Activated T-cell treated with anti-CD3 and anti-CD28 coated beads, Interleukin-2, amount 50 U/mL, for 4 hours (primary cell): Measurements from ENCODE around the gene CTBP1. TPM values are rescaled to one million over a fixed set of nuclear protein-coding genes. Genes with fewer than 3 reads are reported as not detected.
"Not testable (repeated sequence)": the region's sequence is repeated elsewhere in the genome, so short reads cannot be mapped to it uniquely, and the experiment has no call there.

Source experiments
- ATAC-seq, 2 donors: fragments of 200-7000 bp; cut with Tn5 transposase; one replicate each; pipeline ENCODE4 v1.10.0; 2021
- DNase-seq: peaks from one replicate; pipeline ENCODE4 v3.0.0-alpha.2; 2020
- H3K27me3 Mint-ChIP-seq: one replicate; pipeline ENCODE4 v1.8.0; 2021; ENCODE audit warnings: low read depth, mixed read lengths
- H3K36me3 Mint-ChIP-seq: one replicate; pipeline ENCODE4 v1.8.0; 2022; ENCODE audit warnings: mixed read lengths; ENCODE audit not compliant: insufficient read depth
- H3K4me1 Mint-ChIP-seq: one replicate; pipeline ENCODE4 v1.8.0; 2021; ENCODE audit warnings: low read depth, mixed read lengths
- H3K4me3 Mint-ChIP-seq: one replicate; pipeline ENCODE4 v1.8.0; 2021; ENCODE audit warnings: mild to moderate bottlenecking, moderate library complexity, mixed read lengths
- H3K9me3 Mint-ChIP-seq: one replicate; pipeline ENCODE4 v1.8.0; 2021; ENCODE audit warnings: mixed read lengths
- total RNA-seq, 3 donors: library from RNA; stranded (reverse); gene quantifications; one replicate each; pipeline ENCODE4 v1.2.1, GENCODE V29; 2021

Gene CTBP1
- total RNA-seq, 3 donors from 2014 or later = 166 to 186 (median 177) TPM

- peaks cover 47% of the 10 kb centered on the region for H3K4me1 Mint-ChIP-seq
- peaks cover 5% of the 10 kb centered on the region for H3K36me3 Mint-ChIP-seq
- no peak for ATAC-seq
- H3K4me3 Mint-ChIP-seq = no peak overlapping the region
- DNase-seq = no peak
- no peaks in the 10 kb centered on the region for H3K27me3 Mint-ChIP-seq
- no peaks in the 10 kb centered on the region for H3K9me3 Mint-ChIP-seq
These were observed 7.4 kb downstream of the CTBP1 start for GRCh38 chr4:1241466-1241935.

GRCh38 chr4:1240721-1241465 lies 8.0 kb downstream of the CTBP1 start:
- no peak for DNase-seq
- no peak for ATAC-seq
- no peak overlapping the region for H3K4me3 Mint-ChIP-seq

GRCh38 chr4:1239950-1240307 lies 9.0 kb downstream of the CTBP1 start:
- Mint-ChIP-seq H3K4me3 (no peak overlapping the region), H3K9me3 (no peaks in the 10 kb centered on the region), H3K36me3 (peaks cover 12% of the 10 kb centered on the region), H3K27me3 (no peaks in the 10 kb centered on the region), H3K4me1 (peaks cover 33% of the 10 kb centered on the region)
- no peak for ATAC-seq
- DNase-seq = no peak

More at GRCh38 chr4:1240721-1241465, 8.0 kb downstream of the CTBP1 start:
- Mint-ChIP-seq H3K27me3 (no peaks in the 10 kb centered on the region), H3K36me3 (peaks cover 5% of the 10 kb centered on the region), H3K9me3 (no peaks in the 10 kb centered on the region), H3K4me1 (peaks cover 41% of the 10 kb centered on the region)

GRCh38 chr4:1239141-1239949 lies 9.6 kb downstream of the CTBP1 start:
- Mint-ChIP-seq H3K9me3 (no peaks in the 10 kb centered on the region), H3K27me3 (no peaks in the 10 kb centered on the region), H3K4me3 (no peak overlapping the region), H3K4me1 (peaks cover 27% of the 10 kb centered on the region), H3K36me3 (peaks cover 15% of the 10 kb centered on the region)
- peak; percentile 3 for DNase-seq
- ATAC-seq = no peak

GRCh38 chr4:1238676-1239000 lies 10.3 kb downstream of the CTBP1 start:
- Mint-ChIP-seq H3K36me3 (peaks cover 19% of the 10 kb centered on the region), H3K4me1 (peaks cover 20% of the 10 kb centered on the region), H3K9me3 (no peaks in the 10 kb centered on the region), H3K4me3 (no peak overlapping the region), H3K27me3 (no peaks in the 10 kb centered on the region)
- no peak for ATAC-seq
- no peak for DNase-seq

- peaks cover 17% of the 10 kb centered on the region for H3K4me1 Mint-ChIP-seq
- ATAC-seq = no peak
- no peaks in the 10 kb centered on the region for H3K9me3 Mint-ChIP-seq
- peaks cover 19% of the 10 kb centered on the region for H3K36me3 Mint-ChIP-seq
- DNase-seq = no peak
- H3K27me3 Mint-ChIP-seq = no peaks in the 10 kb centered on the region
- H3K4me3 Mint-ChIP-seq = no peak overlapping the region
These were observed 10.8 kb downstream of the CTBP1 start for GRCh38 chr4:1237981-1238675.

- peaks cover 23% of the 10 kb centered on the region for H3K36me3 Mint-ChIP-seq
- H3K27me3 Mint-ChIP-seq, DNase-seq, H3K9me3 Mint-ChIP-seq, ATAC-seq, H3K4me1 Mint-ChIP-seq, H3K4me3 Mint-ChIP-seq: not testable (repeated sequence)
These were observed 11.7 kb downstream of the CTBP1 start for GRCh38 chr4:1237261-1237660.

GRCh38 chr4:1236836-1237235 lies 12.1 kb downstream of the CTBP1 start:
- not testable (repeated sequence) for ATAC-seq, H3K27me3 Mint-ChIP-seq, H3K9me3 Mint-ChIP-seq, H3K4me1 Mint-ChIP-seq, DNase-seq, H3K4me3 Mint-ChIP-seq
- peaks cover 24% of the 10 kb centered on the region for H3K36me3 Mint-ChIP-seq

GRCh38 chr4:1236103-1236641 lies 12.8 kb downstream of the CTBP1 start:
- H3K9me3 Mint-ChIP-seq = no peaks in the 10 kb centered on the region
- H3K27me3 Mint-ChIP-seq = no peaks in the 10 kb centered on the region

GRCh38 chr4:1235381-1236102 lies 13.4 kb downstream of the CTBP1 start:
- DNase-seq (no peak), ATAC-seq (no peak)
- Mint-ChIP-seq H3K4me1 (peaks cover 3% of the 10 kb centered on the region), H3K27me3 (no peaks in the 10 kb centered on the region), H3K9me3 (no peaks in the 10 kb centered on the region), H3K4me3 (no peak overlapping the region), H3K36me3 (peaks cover 27% of the 10 kb centered on the region)

More at GRCh38 chr4:1236103-1236641, 12.8 kb downstream of the CTBP1 start:
- ATAC-seq (no peak), DNase-seq (no peak)
- Mint-ChIP-seq H3K4me1 (peaks cover 3% of the 10 kb centered on the region), H3K36me3 (peaks cover 26% of the 10 kb centered on the region), H3K4me3 (no peak overlapping the region)

- H3K36me3 Mint-ChIP-seq = peaks cover 31% of the 10 kb centered on the region
- DNase-seq = no peak
These were observed 14.1 kb downstream of the CTBP1 start for GRCh38 chr4:1234811-1235292.

GRCh38 chr4:1234309-1234695 lies 14.6 kb downstream of the CTBP1 start:
- Mint-ChIP-seq H3K9me3 (no peaks in the 10 kb centered on the region), H3K36me3 (peaks cover 31% of the 10 kb centered on the region), H3K4me1 (peaks cover 3% of the 10 kb centered on the region), H3K27me3 (no peaks in the 10 kb centered on the region), H3K4me3 (no peak overlapping the region)
- ATAC-seq = no peak
- no peak for DNase-seq

More at GRCh38 chr4:1234811-1235292, 14.1 kb downstream of the CTBP1 start:
- Mint-ChIP-seq H3K9me3 (no peaks in the 10 kb centered on the region), H3K27me3 (no peaks in the 10 kb centered on the region), H3K4me1 (peaks cover 3% of the 10 kb centered on the region), H3K4me3 (no peak overlapping the region)
- ATAC-seq = no peak

- Mint-ChIP-seq H3K36me3 (peaks cover 29% of the 10 kb centered on the region), H3K9me3 (no peaks in the 10 kb centered on the region), H3K27me3 (no peaks in the 10 kb centered on the region), H3K4me1 (peaks cover under 1% of the 10 kb centered on the region), H3K4me3 (no peak overlapping the region)
- ATAC-seq = no peak
- no peak for DNase-seq
These were observed 15.2 kb downstream of the CTBP1 start for GRCh38 chr4:1233641-1234308.
